WTC11 (cell line): ENCODE results near the gene GPR160. TPM values are rescaled to one million over a fixed set of nuclear protein-coding genes. Genes with fewer than 3 reads are reported as not detected.

Experiments
- ATAC-seq: fragments of 200-7000 bp; cut with Tn5 transposase; 2 replicates; pipeline ENCODE4 v1.10.0; 2021; ENCODE audit warnings: mild to moderate bottlenecking, moderate library complexity
- CTCF ChIA-PET: fragments of 300-600 bp; sonication (Branson Sonifier 250); formaldehyde crosslinking; loops from one replicate; lab custom pipeline; 2021; ENCODE audit warnings: antibody characterized with exemption; lab: Charles Lee
- POLR2A ChIA-PET: fragments of 350-600 bp; sonication (Branson Sonifier 250); formaldehyde crosslinking; loops from one replicate; lab custom pipeline; 2021; ENCODE audit warnings: antibody characterized with exemption; lab: Charles Lee
- DNase-seq: peaks from one replicate; pipeline ENCODE4 v3.0.0; 2021; ENCODE audit warnings: low spot score
- H3K27ac Mint-ChIP-seq: 2 replicates; pipeline ENCODE4 v1.8.0; 2021; ENCODE audit warnings: mixed read lengths
- H3K27me3 Mint-ChIP-seq: 2 replicates; pipeline ENCODE4 v1.8.0; 2021; ENCODE audit warnings: low read depth, mild to moderate bottlenecking, moderate library complexity, mixed read lengths
- H3K36me3 Mint-ChIP-seq: 2 replicates; pipeline ENCODE4 v1.8.0; 2021; ENCODE audit warnings: mixed read lengths
- H3K4me1 Mint-ChIP-seq: 2 replicates; pipeline ENCODE4 v1.8.0; 2022; ENCODE audit warnings: mixed read lengths
- H3K4me3 Mint-ChIP-seq: 2 replicates; pipeline ENCODE4 v1.8.0; 2021; ENCODE audit warnings: mild to moderate bottlenecking, moderate library complexity, mixed read lengths
- H3K9me3 Mint-ChIP-seq: 2 replicates; pipeline ENCODE4 v1.8.0; 2021; ENCODE audit warnings: mixed read lengths
- CREB1 ChIP-seq: sonication (generic); formaldehyde crosslinking; IDR thresholded peaks from 2 replicates; pipeline ENCODE4 v1.8.0; 2023; ENCODE audit warnings: mild to moderate bottlenecking, missing genetic modification reagents
- EMX1 ChIP-seq: fragments of 250-450 bp; sonication (Bioruptor Pico); IDR thresholded peaks from 2 replicates; pipeline ENCODE4 v1.8.0; 2021; ENCODE audit warnings: mild to moderate bottlenecking
- FOXP1 ChIP-seq: sonication (generic); formaldehyde crosslinking; IDR thresholded peaks from 2 replicates; pipeline ENCODE4 v1.8.0; 2022; ENCODE audit warnings: missing genetic modification reagents, mild to moderate bottlenecking, moderate library complexity, borderline replicate concordance
- GTF2I ChIP-seq: fragments of 250-450 bp; sonication (Bioruptor Pico); conservative IDR thresholded peaks from 2 replicates; pipeline ENCODE4 v1.4.0; 2021; ENCODE audit warnings: mild to moderate bottlenecking
- IRF2 ChIP-seq: sonication (generic); formaldehyde crosslinking; IDR thresholded peaks from 2 replicates; pipeline ENCODE4 v1.8.0; 2022; ENCODE audit warnings: low read depth, missing genetic modification reagents, borderline replicate concordance
- KAT7 ChIP-seq: sonication (generic); formaldehyde crosslinking; IDR thresholded peaks from 2 replicates; pipeline ENCODE4 v1.8.1; 2023; ENCODE audit warnings: missing genetic modification reagents, mild to moderate bottlenecking, borderline replicate concordance
- MAX ChIP-seq: sonication (generic); formaldehyde crosslinking; IDR thresholded peaks from 2 replicates; pipeline ENCODE4 v1.8.0; 2022; ENCODE audit warnings: mild to moderate bottlenecking, missing genetic modification reagents
- NFATC4 ChIP-seq: fragments of 250-450 bp; sonication (Bioruptor Pico); IDR thresholded peaks from 2 replicates; pipeline ENCODE4 v1.9.0; 2021; ENCODE audit warnings: mild to moderate bottlenecking
- NR1H2 ChIP-seq: sonication (generic); formaldehyde crosslinking; IDR thresholded peaks from 2 replicates; pipeline ENCODE4 v1.9.0; 2021; ENCODE audit warnings: mild to moderate bottlenecking, moderate library complexity, missing genetic modification reagents
- NR3C1 ChIP-seq: sonication (generic); formaldehyde crosslinking; conservative IDR thresholded peaks from 2 replicates; pipeline ENCODE4 v1.8.1; 2023; ENCODE audit warnings: low read depth, mild to moderate bottlenecking, missing genetic modification reagents
- RELA ChIP-seq: sonication (generic); formaldehyde crosslinking; IDR thresholded peaks from 2 replicates; pipeline ENCODE4 v1.8.1; 2022; ENCODE audit warnings: missing genetic modification reagents, mild to moderate bottlenecking, borderline replicate concordance
- RORB ChIP-seq: fragments of 250-450 bp; sonication (Bioruptor Pico); IDR thresholded peaks from 2 replicates; pipeline ENCODE4 v1.9.0; 2021; ENCODE audit warnings: mild to moderate bottlenecking
- SMAD3 ChIP-seq: sonication (generic); formaldehyde crosslinking; IDR thresholded peaks from 2 replicates; pipeline ENCODE4 v1.8.0; 2022; ENCODE audit warnings: missing genetic modification reagents, mild to moderate bottlenecking, borderline replicate concordance
- TEAD1 ChIP-seq: sonication (generic); formaldehyde crosslinking; IDR thresholded peaks from 2 replicates; pipeline ENCODE4 v1.8.0; 2022; ENCODE audit warnings: mild to moderate bottlenecking, missing genetic modification reagents
- TEAD4 ChIP-seq: sonication (generic); formaldehyde crosslinking; IDR thresholded peaks from 2 replicates; pipeline ENCODE4 v1.8.0; 2022; ENCODE audit warnings: mild to moderate bottlenecking, missing genetic modification reagents
- USF2 ChIP-seq: sonication (generic); formaldehyde crosslinking; IDR thresholded peaks from 2 replicates; pipeline ENCODE4 v1.8.1; 2023; ENCODE audit warnings: mild to moderate bottlenecking, missing genetic modification reagents, moderate library complexity
- ZBTB21 ChIP-seq: sonication (generic); formaldehyde crosslinking; IDR thresholded peaks from 2 replicates; pipeline ENCODE4 v1.8.1; 2023; ENCODE audit warnings: mild to moderate bottlenecking, missing genetic modification reagents, borderline replicate concordance
- ZNF281 ChIP-seq: sonication (generic); formaldehyde crosslinking; IDR thresholded peaks from 2 replicates; pipeline ENCODE4 v1.8.0; 2023; ENCODE audit warnings: mild to moderate bottlenecking, missing genetic modification reagents
- ZNF423 ChIP-seq: fragments of 250-450 bp; sonication (Bioruptor Pico); IDR thresholded peaks from 2 replicates; pipeline ENCODE4 v2.1.2; 2022; ENCODE audit warnings: mild to moderate bottlenecking, moderate library complexity
- total RNA-seq: library from RNA; stranded (reverse); gene quantifications from 3 replicates; pipeline ENCODE4 v1.2.3, GENCODE V29; 2021
- TF ChIP-seq, protein P1 (sequence below): sonication (generic); formaldehyde crosslinking; conservative IDR thresholded peaks from 2 replicates; pipeline ENCODE4 v1.8.1; 2022; ENCODE audit warnings: mild to moderate bottlenecking, missing genetic modification reagents
- TF ChIP-seq, protein P2 (sequence below): fragments of 250-450 bp; sonication (Bioruptor Pico); IDR thresholded peaks from 2 replicates; pipeline ENCODE4 v1.8.0; 2021; ENCODE audit warnings: mild to moderate bottlenecking
- TF ChIP-seq, protein P3 (sequence below): sonication (generic); formaldehyde crosslinking; IDR thresholded peaks from 2 replicates; pipeline ENCODE4 v1.8.0; 2022; ENCODE audit warnings: missing genetic modification reagents

The GPR160 gene
- total RNA-seq, 1 experiment from 2014 or later: 28.9 TPM

DNA sequence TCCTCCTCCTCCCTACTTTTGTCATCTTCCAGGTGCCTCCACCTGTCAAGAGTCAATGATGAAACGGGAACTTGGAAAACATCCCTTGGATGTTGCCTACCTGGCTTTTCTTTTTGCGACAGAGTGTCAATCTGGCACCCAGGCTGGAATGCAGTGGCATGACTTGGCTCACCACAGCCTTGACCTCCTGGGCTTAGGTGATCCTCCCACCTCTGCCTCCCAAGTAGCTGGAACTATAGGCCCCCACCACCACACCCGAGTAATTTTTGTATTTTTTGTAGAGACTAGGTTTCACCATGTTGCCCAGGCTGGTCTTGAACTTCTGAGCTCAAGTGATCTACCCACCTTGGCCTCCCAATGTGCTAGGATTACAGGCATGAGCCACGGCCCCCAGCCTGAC lies 42.8 kb downstream of the GPR160 start:
- ChIA-PET CTCF (interaction anchor here (4.3 kb wide), 1 partner anchor 17 kb away, joined by 38 read pairs; no protein-coding TSS in a partner anchor), POLR2A (no interaction called here)
- ATAC-seq: no peak
- Mint-ChIP-seq H3K4me1 (peaks cover 8% of the 10 kb centered on the region), H3K27me3 (no peaks in the 10 kb centered on the region; the same call in 1 of the 2 replicates), H3K27ac (no peak overlapping the region), H3K36me3 (peaks cover 17% of the 10 kb centered on the region), H3K4me3 (no peak overlapping the region), H3K9me3 (no peaks in the 10 kb centered on the region)
- TF ChIP-seq IRF2 (CRISPR knock-in tag) (no peak), ZBTB21 (no peak), USF2 (CRISPR knock-in tag) (no peak), ZNF281 (CRISPR knock-in tag) (no peak)
- DNase-seq: no peak

- Mint-ChIP-seq H3K4me3 (no peak overlapping the region), H3K27me3 (no peaks in the 10 kb centered on the region; the same call in 1 of the 2 replicates), H3K36me3 (peaks cover 19% of the 10 kb centered on the region), H3K4me1 (peaks cover 8% of the 10 kb centered on the region), H3K27ac (no peak overlapping the region), H3K9me3 (no peaks in the 10 kb centered on the region)
- ChIA-PET POLR2A (no interaction called here), CTCF (no interaction called here)
- TF ChIP-seq EMX1 (CRISPR knock-in tag) (no peak), KAT7 (no peak), IRF2 (CRISPR knock-in tag) (no peak), TEAD4 (no peak), GTF2I (CRISPR knock-in tag) (no peak), SMAD3 (CRISPR knock-in tag) (no peak), NR1H2 (CRISPR knock-in tag) (no peak), RELA (CRISPR knock-in tag) (no peak), TEAD1 (CRISPR knock-in tag) (no peak), CREB1 (CRISPR knock-in tag) (no peak), ZBTB21 (no peak), MAX (no peak)
- TF ChIP-seq, protein P1, sequence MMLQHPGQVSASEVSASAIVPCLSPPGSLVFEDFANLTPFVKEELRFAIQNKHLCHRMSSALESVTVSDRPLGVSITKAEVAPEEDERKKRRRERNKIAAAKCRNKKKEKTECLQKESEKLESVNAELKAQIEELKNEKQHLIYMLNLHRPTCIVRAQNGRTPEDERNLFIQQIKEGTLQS: no peak
- TF ChIP-seq, protein P2, sequence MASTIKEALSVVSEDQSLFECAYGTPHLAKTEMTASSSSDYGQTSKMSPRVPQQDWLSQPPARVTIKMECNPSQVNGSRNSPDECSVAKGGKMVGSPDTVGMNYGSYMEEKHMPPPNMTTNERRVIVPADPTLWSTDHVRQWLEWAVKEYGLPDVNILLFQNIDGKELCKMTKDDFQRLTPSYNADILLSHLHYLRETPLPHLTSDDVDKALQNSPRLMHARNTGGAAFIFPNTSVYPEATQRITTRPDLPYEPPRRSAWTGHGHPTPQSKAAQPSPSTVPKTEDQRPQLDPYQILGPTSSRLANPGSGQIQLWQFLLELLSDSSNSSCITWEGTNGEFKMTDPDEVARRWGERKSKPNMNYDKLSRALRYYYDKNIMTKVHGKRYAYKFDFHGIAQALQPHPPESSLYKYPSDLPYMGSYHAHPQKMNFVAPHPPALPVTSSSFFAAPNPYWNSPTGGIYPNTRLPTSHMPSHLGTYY (CRISPR knock-in tag): no peak
- no peak for ATAC-seq
- DNase-seq: no peak
These were observed 43.4 kb downstream of the GPR160 start for GRCh38 chr3:170081079-170081741.

DNA sequence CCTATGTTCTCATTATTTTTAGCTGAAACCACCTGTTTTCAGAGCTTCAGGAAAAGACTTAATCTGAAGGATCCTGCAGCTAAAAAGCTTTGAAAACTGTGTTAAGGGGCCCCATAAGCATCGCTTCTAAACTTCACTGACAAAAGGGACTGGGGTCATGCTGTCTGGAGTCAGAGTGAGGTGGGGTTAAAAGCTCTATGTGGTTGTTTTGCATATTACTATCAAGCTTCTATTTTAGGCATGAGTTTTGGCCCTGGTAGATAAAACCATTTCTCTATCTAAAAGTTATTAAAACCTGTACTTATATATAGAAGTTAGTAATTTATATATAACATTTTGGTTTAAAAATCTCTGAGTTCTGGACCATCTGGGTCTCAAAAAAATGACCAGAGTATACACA lies 45.5 kb downstream of the GPR160 start:
- no peaks in the 10 kb centered on the region for H3K9me3 Mint-ChIP-seq
- ATAC-seq (no peak), DNase-seq (no peak)
- H3K27me3 Mint-ChIP-seq: no peaks in the 10 kb centered on the region; the same call in 1 of the 2 replicates
- H3K27ac Mint-ChIP-seq: no peak overlapping the region
- ChIA-PET CTCF (no interaction called here), POLR2A (interaction anchor here (1.3 kb wide), 1 partner anchor 274 kb away, joined by 3 read pairs; no protein-coding TSS in a partner anchor)
- peaks cover 6% of the 10 kb centered on the region for H3K4me1 Mint-ChIP-seq
- no peak overlapping the region for H3K4me3 Mint-ChIP-seq
- peaks cover 19% of the 10 kb centered on the region for H3K36me3 Mint-ChIP-seq
- TF ChIP-seq RORB (CRISPR knock-in tag): no peak
- no peak for TF ChIP-seq FOXP1 (CRISPR knock-in tag)
- TF ChIP-seq NR3C1 (CRISPR knock-in tag): no peak
- TF ChIP-seq, protein P3, sequence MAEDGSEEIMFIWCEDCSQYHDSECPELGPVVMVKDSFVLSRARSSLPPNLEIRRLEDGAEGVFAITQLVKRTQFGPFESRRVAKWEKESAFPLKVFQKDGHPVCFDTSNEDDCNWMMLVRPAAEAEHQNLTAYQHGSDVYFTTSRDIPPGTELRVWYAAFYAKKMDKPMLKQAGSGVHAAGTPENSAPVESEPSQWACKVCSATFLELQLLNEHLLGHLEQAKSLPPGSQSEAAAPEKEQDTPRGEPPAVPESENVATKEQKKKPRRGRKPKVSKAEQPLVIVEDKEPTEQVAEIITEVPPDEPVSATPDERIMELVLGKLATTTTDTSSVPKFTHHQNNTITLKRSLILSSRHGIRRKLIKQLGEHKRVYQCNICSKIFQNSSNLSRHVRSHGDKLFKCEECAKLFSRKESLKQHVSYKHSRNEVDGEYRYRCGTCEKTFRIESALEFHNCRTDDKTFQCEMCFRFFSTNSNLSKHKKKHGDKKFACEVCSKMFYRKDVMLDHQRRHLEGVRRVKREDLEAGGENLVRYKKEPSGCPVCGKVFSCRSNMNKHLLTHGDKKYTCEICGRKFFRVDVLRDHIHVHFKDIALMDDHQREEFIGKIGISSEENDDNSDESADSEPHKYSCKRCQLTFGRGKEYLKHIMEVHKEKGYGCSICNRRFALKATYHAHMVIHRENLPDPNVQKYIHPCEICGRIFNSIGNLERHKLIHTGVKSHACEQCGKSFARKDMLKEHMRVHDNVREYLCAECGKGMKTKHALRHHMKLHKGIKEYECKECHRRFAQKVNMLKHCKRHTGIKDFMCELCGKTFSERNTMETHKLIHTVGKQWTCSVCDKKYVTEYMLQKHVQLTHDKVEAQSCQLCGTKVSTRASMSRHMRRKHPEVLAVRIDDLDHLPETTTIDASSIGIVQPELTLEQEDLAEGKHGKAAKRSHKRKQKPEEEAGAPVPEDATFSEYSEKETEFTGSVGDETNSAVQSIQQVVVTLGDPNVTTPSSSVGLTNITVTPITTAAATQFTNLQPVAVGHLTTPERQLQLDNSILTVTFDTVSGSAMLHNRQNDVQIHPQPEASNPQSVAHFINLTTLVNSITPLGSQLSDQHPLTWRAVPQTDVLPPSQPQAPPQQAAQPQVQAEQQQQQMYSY: no peak
- no peak for TF ChIP-seq TEAD4
- no peak for TF ChIP-seq ZNF423 (CRISPR knock-in tag)
- no peak for TF ChIP-seq NFATC4 (CRISPR knock-in tag)
